ENCODE results near the gene IGFLR1. TPM values are rescaled to one million over a fixed set of nuclear protein-coding genes. Genes with fewer than 3 reads are reported as not detected.

Gene IGFLR1
- polyA plus RNA-seq, 1 donor from 2014 or later = 4.6 TPM

GRCh38 chr19:35743640-35744429 lies 1.6 kb upstream of the IGFLR1 start:
- Histone ChIP-seq H2AFZ (ENCODE audit: low read depth, low read length) (no peak overlapping the region), H3K27ac (ENCODE audit: low read length) (no peak overlapping the region), H3K9ac (ENCODE audit: low read length) (no peak overlapping the region), H3K27me3 (ENCODE audit: insufficient read depth, low read depth, low read length) (no peaks in the 10 kb centered on the region), H3K4me3 (ENCODE audit: low read length) (peak overlapping the region; percentile 94), H3K36me3 (ENCODE audit: insufficient read depth, low read length) (no peaks in the 10 kb centered on the region), H3K9me2 (ENCODE audit: insufficient read depth, low read length) (no peaks in the 10 kb centered on the region), H3K4me2 (ENCODE audit: low read length) (no peak overlapping the region), H4K20me1 (ENCODE audit: insufficient read depth) (no peaks in the 10 kb centered on the region), H3F3A (ENCODE audit: insufficient read depth, low read length, poor library complexity, severe bottlenecking) (no peaks in the 10 kb centered on the region), H3K79me2 (replicated peaks; ENCODE audit: insufficient read depth, low read length) (peaks cover 17% of the 10 kb centered on the region), H3K9me3 (ENCODE audit: low read length) (no peaks in the 10 kb centered on the region)
- TF ChIP-seq REST (IDR thresholded peaks at IDR 0.05; ENCODE audit: borderline replicate concordance) (no peak), RAD21 (conservative IDR thresholded peaks at IDR 0.05) (no peak), EP300 (conservative IDR thresholded peaks at IDR 0.05; ENCODE audit: poor library complexity, severe bottlenecking) (no peak), TAF1 (IDR thresholded peaks at IDR 0.05; ENCODE audit: low read depth) (no peak), EZH2 (IDR thresholded peaks at IDR 0.05; ENCODE audit: borderline replicate concordance, insufficient read depth, low read length, poor library complexity, severe bottlenecking) (no peak), MXI1 (conservative IDR thresholded peaks at IDR 0.05; ENCODE audit: poor library complexity, severe bottlenecking) (no peak), SMC3 (conservative IDR thresholded peaks at IDR 0.05; ENCODE audit: poor library complexity) (no peak), CTCF (IDR thresholded peaks at IDR 0.05; ENCODE audit: poor library complexity, severe bottlenecking) (no peak), POLR2AphosphoS5 (IDR thresholded peaks at IDR 0.05) (no peak)

- Histone ChIP-seq H3K27me3 (ENCODE audit: insufficient read depth, low read depth, low read length) (no peaks in the 10 kb centered on the region), H3K4me2 (ENCODE audit: low read length) (peak overlapping the region; percentile 84), H3F3A (ENCODE audit: insufficient read depth, low read length, poor library complexity, severe bottlenecking) (no peaks in the 10 kb centered on the region), H3K9me3 (ENCODE audit: low read length) (no peaks in the 10 kb centered on the region), H3K27ac (ENCODE audit: low read length) (peak overlapping the region; percentile 72), H3K79me2 (replicated peaks; ENCODE audit: insufficient read depth, low read length) (peaks cover 6% of the 10 kb centered on the region), H3K4me3 (ENCODE audit: low read length) (peak overlapping the region; percentile 69), H3K9me2 (ENCODE audit: insufficient read depth, low read length) (no peaks in the 10 kb centered on the region), H3K9ac (ENCODE audit: low read length) (peak overlapping the region; percentile 67), H4K20me1 (ENCODE audit: insufficient read depth) (no peaks in the 10 kb centered on the region), H3K36me3 (ENCODE audit: insufficient read depth, low read length) (no peaks in the 10 kb centered on the region), H2AFZ (ENCODE audit: low read depth, low read length) (peak overlapping the region; percentile 29)
- TF ChIP-seq RAD21 (conservative IDR thresholded peaks at IDR 0.05) (no peak), EZH2 (IDR thresholded peaks at IDR 0.05; ENCODE audit: borderline replicate concordance, insufficient read depth, low read length, poor library complexity, severe bottlenecking) (no peak), TAF1 (IDR thresholded peaks at IDR 0.05; ENCODE audit: low read depth) (peak; percentile 8), MXI1 (conservative IDR thresholded peaks at IDR 0.05; ENCODE audit: poor library complexity, severe bottlenecking) (no peak), CTCF (IDR thresholded peaks at IDR 0.05; ENCODE audit: poor library complexity, severe bottlenecking) (peak; percentile 42), SMC3 (conservative IDR thresholded peaks at IDR 0.05; ENCODE audit: poor library complexity) (peak; percentile 31), POLR2AphosphoS5 (IDR thresholded peaks at IDR 0.05) (no peak), REST (IDR thresholded peaks at IDR 0.05; ENCODE audit: borderline replicate concordance) (no peak), EP300 (conservative IDR thresholded peaks at IDR 0.05; ENCODE audit: poor library complexity, severe bottlenecking) (no peak)
These were observed 1.1 kb downstream of the IGFLR1 start for GRCh38 chr19:35741203-35741515.
